ENCODE data around the gene GALK1.

The GALK1 gene

DNA sequence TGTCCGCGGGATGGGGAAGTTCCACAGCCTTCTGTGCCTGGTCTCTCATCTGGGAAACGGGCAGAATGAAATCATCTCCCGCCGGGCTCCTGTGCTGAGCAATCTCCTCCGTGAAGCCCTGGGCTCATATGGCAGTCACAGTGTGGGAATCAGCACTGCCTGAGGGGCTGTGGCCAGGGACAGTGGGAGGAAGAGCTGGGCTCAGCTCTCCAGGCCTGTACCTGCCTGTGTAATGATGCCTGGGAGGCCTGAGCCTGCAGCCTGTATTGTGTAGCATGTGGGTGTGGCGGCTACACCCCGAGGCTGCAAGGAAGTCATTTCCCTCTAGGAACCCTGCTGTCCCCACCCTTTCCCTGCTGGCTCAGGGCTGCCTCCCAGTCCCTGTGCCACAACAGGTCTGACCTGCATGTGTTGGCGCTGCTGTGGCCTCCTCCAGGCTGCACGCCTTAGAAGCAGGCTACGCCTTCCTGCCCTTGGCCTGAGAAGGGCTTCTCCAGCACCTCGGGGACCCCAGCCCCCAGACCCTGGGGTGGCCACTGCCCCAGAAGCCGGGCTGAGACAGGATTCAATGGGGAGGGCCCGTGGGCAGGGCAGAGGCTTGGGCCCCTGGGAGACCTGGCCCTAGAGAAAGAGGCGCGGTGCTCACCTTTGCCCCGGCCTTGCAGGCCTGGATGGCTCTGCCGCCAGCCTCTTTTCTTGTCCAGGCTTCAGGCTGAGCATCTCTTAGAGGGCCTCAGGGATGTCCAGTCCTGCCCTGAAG, 41.6 kb downstream of the GALK1 start:
- DNase-seq = no peak

DNA sequence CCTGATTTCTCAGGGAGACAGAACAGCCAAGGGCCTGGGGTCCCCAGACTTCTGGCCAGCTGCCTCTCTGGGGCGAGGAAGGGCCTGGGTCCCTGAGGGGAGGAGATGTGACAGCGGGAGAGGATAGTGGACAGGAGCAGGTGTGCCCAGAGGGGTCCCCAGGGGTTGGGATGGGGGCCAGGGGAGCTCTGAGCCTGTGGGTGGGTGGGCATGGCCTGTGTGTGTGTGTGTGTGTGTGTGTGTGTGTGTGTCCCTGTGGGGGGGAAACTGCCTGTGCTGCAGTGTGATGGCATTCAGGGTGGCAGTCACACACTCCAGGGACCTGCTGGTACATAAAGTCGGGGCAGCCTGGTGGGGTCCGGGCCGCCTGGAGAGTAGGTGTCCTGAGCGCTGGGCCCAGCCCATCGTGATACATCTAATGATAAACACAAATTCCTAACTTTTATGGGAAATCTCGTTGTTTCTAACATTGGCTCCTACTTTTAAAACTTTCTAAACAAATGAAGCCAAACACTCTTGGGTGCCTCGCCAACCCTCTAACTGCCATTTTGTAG, 42.4 kb downstream of the GALK1 start:
- no peak for DNase-seq

DNA sequence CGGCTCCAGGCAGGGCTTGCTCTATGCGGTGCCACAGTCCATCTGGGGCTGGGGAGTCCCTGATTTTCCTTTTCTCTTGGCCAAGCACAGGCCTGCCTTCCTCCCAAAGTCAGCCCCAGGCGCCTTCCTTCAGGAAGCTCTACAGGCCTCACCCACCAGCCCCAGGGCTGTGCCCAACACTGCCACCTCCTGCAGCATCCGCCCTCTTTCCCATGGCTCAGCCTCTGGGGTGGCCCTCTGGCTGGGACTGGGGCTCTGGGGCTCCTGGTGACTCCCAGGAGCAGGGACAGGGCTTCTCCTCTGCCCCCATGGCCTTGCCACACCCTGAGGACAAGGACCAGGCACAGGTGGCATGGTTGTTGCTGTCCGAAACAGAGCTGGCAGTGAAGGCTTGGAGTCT, 42.9 kb downstream of the GALK1 start:
- DNase-seq = no peak

DNA sequence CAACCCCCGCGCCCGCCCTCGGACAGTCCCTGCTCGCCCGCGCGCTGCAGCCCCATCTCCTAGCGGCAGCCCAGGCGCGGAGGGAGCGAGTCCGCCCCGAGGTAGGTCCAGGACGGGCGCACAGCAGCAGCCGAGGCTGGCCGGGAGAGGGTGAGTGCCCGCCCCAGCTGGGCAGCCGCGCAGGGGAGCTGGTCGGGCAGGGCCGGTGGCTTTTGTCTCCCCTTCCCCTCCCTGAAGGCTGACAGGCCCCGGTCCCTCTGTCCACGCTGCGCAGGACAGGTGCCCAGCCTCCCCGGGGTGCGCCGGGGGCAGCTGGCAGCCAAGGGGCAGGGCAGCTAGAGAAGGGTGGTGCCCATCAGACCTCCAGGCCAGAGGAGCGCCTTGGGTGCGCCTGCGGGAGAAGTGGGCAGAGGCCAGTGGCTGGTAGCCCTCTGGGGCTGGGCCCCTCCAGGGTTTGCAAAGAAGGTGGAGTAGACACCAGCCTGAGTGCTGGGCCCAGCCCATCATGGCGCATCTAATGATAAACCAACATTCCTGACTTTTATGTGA, 43.5 kb downstream of the GALK1 start:
- DNase-seq = no peak

DNA sequence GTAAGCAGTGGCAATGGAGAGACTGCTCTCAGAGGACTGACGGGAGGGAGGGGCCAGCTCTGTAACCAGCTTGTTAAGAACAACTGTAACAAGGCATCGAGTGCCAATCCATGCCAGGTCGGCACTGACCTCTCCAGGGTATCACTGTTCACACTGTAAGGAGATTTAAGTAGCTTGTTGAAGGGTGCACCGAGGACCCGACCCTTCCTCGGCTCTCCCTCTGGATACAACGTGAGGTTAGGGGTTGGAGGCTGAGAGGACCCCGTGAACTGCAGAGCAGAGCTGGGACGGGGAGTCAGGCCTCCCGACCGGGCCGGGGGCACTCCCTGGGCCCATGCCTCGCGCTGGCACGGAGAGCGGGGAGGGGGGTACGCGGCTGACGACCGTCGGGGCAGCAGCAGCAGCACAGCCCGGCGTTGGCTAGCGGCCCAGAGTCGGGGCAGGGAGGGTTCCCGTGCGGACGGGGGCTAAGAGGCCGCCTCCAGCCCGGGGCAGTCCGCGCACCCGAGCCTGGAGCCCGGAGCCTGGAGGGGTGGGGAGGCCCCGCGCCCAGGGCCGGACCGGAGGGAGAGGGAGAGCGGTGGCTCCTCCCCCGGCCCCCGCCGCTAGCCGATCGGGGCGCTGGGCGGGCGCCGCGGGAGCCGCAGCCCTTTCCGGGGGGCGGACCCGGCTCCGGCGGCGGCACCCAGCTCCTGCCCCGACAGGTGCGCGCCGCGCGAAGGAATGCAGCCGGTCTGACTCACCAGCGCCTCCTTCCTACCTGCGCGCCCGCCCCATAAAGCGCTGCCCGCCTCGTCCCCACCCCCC, 44.1 kb downstream of the GALK1 start, which contains the start of gene ITGB4:
ITGB4 (plus strand) TSS at position 804 of the 807 bp plus-strand sequence. CDS start 3,245 bp downstream, outside the sequence.
- peak; percentile 57 for DNase-seq

DNA sequence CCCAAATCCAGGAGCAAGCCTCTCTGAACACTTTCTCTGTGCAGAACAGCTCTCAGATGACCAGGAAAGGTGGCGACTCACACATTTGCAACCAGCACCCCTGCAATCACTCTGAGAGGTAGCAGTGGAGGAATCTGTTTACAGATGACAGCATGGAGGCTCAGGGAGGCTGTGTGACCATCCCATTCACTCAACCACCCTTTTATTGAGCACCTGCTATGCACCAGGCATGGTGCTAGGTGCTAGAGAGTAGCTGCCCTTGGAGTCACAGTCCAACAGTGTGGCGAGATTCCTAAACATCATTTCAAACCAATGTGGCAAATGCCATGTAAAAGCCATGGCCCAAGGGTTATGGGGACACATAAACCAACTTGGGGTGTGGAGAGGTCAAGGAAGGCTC, 45.3 kb downstream of the GALK1 start:
- DNase-seq = no peak

DNA sequence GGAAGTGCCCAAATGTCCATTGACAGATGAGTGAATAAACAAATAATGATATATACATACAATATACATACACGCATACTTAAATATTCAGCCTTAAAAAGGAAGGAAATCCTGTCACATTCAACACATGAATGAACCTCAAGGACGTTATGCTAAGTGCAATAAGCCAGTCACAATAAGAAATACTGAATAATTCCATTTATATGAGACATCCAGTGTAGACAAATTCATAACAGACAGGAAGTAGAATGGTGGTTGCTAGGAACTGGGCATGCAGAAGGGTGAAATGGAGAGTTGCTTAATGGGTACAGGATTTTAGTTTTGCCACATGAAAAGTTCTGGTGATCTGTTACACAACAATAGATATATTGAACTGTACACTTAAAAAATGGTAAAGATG, 52.5 kb downstream of the GALK1 start:
- DNase-seq = no peak
